GM21528 (cell line): ENCODE measurements around the gene SULT1B1.

Experiments
- ATAC-seq: cut with Tn5 transposase; IDR thresholded peaks from one replicate; pipeline ENCODE4 v1.9.1; 2021; ENCODE audit warnings: mild to moderate bottlenecking, moderate library complexity; ENCODE audit not compliant: unreplicated experiment, low FRiP score

SULT1B1 gene

DNA sequence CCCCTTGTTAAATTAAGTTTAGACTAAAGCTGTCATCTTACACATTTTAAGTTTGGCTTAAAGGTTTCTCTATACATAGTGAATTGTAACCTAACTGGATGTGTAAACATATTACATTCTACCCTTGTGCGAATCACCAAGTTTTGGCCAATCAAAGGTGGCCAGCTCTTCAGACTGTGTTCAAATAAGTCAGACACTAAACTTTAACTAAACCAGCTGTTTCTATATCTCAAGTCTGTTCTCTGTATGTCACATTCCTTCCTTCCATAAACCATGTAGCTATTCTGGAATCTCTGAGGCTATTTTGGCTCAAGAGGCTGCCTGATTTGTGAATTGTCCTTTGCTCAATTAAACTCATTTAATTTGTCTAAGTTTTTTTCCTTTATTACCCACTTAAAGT lies 6.7 kb downstream of the SULT1B1 start:
- no peak for ATAC-seq

GRCh38 chr4:69750346-69750745 lies 10.1 kb downstream of the SULT1B1 start:
- ATAC-seq: no peak

DNA sequence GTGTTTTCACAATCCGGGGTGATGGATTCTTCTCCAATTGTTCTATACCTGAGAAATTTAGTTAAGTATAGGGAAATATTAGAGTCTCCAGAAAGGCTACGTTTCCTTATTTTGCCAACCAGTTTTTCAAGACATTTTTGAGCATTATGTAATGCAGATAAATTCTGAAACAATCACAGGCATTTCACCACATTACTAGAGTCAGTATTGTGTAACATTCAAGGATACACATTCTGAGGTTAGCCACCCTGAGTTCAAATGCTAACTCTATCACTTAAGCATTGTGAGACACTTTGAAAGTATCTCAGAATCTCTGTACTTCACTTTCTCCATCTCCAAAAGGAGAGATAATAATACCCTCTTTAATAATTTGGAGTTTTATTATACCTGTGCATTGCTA lies 10.6 kb downstream of the SULT1B1 start:
- ATAC-seq: no peak

DNA sequence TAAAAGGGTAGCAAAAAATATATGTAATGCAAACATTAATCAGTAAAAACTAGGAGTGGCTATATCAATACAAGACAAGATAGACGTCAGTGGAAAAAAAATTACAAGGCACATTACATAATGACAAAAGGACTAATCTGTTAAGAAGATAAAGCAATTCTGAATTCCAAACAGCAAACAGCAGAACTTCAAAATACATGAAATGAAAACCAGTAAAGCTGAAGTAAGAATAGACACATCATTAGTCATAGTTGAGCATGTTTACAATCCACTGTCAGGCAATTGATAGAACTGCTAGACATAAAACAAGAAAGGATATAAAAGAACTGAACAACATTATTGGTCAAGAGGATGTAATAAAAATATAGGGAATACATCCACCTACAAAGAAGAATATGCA lies 12.2 kb downstream of the SULT1B1 start:
- ATAC-seq: no peak

GRCh38 chr4:69744157-69744478 lies 16.3 kb downstream of the SULT1B1 start:
- no peak for ATAC-seq

DNA sequence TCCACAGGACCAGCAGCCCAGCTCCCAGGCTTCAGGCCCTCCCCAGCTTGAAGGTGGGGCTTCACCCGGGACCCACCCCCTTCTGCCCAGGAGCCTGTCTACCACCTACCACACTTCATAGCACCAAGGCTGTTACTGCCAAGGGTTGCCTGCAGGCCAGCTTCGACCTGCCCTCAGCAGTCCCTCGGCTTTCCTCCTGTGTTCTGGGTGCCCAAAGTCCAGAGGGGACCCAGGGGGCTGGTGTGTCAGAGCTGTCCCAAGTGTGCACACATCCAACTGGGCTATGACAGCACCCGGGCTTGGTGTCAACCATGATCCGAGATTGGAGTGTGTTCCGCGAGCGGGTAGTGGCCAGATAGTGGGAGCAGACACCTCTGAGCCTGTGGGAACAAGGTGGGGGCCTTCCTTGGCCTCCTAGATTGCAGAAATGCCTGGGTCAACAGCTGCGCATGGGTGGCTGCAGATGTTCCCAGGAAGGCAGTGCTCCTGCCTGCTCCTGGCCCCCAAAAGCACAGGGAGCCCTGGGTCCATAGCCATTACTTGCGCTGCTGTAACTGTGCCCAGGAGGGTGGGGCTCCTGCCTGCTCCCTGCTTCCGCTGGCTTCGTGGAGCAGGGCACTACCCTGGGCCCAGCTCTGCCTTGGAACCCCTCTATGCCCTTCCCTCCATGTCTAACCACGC lies 16.8 kb downstream of the SULT1B1 start:
- ATAC-seq: no peak

DNA sequence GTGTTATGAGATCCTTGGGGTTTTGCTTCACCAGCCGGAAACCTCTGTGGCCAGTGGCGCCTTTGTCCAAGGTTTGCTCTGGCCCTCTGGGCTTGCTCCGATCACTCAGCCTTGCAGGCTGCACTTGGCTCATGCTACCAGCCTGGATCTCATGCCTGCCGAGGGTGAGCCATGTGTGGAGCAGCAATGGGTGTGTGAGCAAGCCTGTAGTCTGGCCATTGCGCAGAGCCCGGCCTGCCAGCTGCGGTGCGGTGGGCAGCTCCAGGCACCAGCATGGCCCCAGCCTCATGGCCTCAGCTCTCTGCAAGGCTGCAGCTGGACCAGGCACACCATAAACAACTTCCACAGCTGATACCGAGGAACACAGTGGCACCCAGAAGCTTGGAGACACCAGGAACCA lies 17.8 kb downstream of the SULT1B1 start:
- no peak for ATAC-seq

GRCh38 chr4:69738872-69739271 lies 21.5 kb downstream of the SULT1B1 start:
- no peak for ATAC-seq

- no peak for ATAC-seq
Measured at GRCh38 chr4:69735119-69735518, 25.3 kb downstream of the SULT1B1 start.

GRCh38 chr4:69731847-69732246 lies 28.6 kb downstream of the SULT1B1 start:
- ATAC-seq: no peak

DNA sequence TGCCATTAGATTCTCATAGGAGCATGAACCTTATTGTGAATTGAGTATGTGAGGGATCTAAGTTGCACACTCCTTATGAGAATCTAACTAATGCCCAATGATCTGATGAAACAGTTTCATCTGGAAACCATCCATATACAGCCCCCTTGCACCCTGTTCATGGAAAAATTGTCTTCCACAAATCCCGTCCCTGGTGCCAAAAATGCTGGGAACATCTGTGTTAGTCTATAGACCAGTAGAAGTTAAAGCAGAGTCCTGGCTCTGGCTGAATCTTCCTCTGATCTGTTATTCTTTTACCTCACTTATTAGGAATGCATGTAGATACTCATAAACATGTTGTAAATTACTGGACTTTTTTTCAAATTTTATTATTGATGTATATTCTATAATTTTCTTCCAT lies 29.2 kb downstream of the SULT1B1 start:
- ATAC-seq: no peak

- no peak for ATAC-seq
Measured at GRCh38 chr4:69730002-69730401, 30.4 kb downstream of the SULT1B1 start.

DNA sequence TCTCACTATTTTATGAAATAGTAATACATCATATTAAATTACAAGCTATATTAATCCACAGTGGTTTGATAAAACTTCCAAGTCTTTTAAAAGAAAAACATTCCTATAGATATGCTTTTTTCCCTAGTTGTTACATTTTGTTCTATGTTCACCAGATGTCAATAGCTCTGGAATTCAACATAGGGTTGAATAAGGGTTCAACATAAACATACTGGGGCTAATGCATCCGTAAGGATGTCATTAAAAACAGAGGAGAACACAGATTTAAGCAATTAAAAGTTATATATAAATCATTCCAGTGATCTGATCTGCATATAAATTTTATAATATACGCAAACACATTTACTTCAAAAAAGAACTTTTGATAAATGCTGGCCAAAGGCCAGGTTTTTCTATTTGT lies 32.5 kb downstream of the SULT1B1 start:
- no peak for ATAC-seq

GRCh38 chr4:69727426-69727825 lies 33.0 kb downstream of the SULT1B1 start:
- ATAC-seq: no peak

GRCh38 chr4:69726971-69727370 lies 33.4 kb downstream of the SULT1B1 start:
- no peak for ATAC-seq

DNA sequence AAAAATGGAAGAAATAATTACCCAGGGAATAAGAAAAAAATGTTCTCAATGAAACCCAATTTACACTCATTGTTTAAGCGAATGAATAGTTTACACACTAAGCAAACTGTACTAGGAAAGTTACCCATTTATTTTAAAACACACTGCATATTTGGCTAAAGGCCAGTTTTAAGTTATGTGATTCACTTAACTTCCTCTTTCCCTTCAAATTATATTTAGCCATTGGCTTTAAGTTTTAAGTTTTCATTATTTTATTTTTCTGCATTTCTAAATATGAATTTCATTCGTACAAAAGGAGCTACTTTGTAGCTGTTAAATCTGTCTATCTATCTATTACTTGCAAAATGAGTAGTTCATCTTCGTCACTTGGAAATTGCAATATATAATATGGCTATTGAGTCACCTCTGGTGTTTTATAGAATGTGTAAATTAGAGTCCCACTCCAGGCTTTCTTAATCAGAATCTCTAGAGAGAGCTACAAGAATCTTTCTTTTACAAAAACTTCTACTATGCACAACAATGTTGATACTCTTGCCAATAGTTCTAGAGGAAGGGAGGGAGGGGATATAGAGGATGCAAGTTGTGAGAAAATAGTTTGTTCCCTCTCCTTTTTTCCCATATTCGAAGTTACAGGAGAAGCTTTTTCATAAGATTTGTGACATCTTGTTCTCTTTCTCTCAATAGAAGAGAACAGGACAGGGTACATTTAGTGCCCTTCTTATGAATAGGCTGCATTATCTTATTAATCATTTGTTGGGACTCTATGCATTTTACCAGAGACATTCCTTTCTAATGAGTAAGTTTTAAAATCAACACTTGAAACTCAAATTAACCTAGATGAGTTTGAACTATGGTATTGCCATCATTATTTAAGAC lies 41.8 kb downstream of the SULT1B1 start:
- ATAC-seq: no peak

GRCh38 chr4:69717778-69718177 lies 42.6 kb downstream of the SULT1B1 start:
- no peak for ATAC-seq

DNA sequence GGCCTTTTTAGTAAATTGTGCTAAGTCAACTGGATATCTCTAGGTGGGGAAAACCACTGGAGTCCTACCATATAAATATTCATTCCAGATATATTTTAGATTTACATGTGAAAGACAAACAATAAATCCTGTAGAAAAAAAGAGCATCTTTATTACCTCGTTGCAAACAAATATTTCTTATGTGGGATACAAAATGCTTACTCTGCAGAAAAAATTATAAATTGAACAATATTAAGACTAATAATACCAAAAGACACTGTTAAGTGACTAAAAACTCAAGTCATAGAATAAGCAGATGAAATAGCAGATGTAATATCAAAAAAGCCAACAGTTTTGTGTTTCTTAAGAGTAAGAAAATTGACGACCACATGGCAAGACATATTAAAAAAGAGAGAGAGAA lies 43.8 kb downstream of the SULT1B1 start:
- ATAC-seq: no peak

GRCh38 chr4:69714086-69714485 lies 46.3 kb downstream of the SULT1B1 start:
- ATAC-seq: no peak

- ATAC-seq: no peak
Measured at GRCh38 chr4:69713593-69713992, 46.8 kb downstream of the SULT1B1 start.

GRCh38 chr4:69710580-69710979 lies 49.8 kb downstream of the SULT1B1 start:
- ATAC-seq: no peak

- ATAC-seq: no peak
Measured at GRCh38 chr4:69708211-69708610, 52.2 kb downstream of the SULT1B1 start.
